Measurements from ENCODE around the gene DYNC1H1.

The DYNC1H1 gene

GRCh38 chr14:102028733-102029132 is 64.4 kb downstream of the DYNC1H1 start:
- TF ChIP-seq CTCF (IDR thresholded peaks at IDR 0.05; ENCODE audit: low read length, missing control alignments), result no peak
- H3K4me3 ChIP-seq (replicated peaks; ENCODE audit: low read depth, low read length), result no peak overlapping the region
- DNase-seq (ENCODE audit: low read depth), result peak; percentile 31

- no peak overlapping the region for H3K4me3 ChIP-seq (replicated peaks; ENCODE audit: low read depth, low read length)
- TF ChIP-seq CTCF (IDR thresholded peaks at IDR 0.05; ENCODE audit: low read length, missing control alignments), result no peak
- DNase-seq (ENCODE audit: low read depth), result no peak
These were observed 65.6 kb downstream of the DYNC1H1 start for GRCh38 chr14:102029956-102030355.

GRCh38 chr14:102033241-102033640 is 68.9 kb downstream of the DYNC1H1 start:
- no peak for DNase-seq (ENCODE audit: low read depth)

GRCh38 chr14:102034301-102034700 is 69.9 kb downstream of the DYNC1H1 start:
- no peak for TF ChIP-seq CTCF (IDR thresholded peaks at IDR 0.05; ENCODE audit: low read length, missing control alignments)
- no peak for DNase-seq (ENCODE audit: low read depth)
- no peak overlapping the region for H3K4me3 ChIP-seq (replicated peaks; ENCODE audit: low read depth, low read length)

More at GRCh38 chr14:102033241-102033640, 68.9 kb downstream of the DYNC1H1 start:
- no peak overlapping the region for H3K4me3 ChIP-seq (replicated peaks; ENCODE audit: low read depth, low read length)
- TF ChIP-seq CTCF (IDR thresholded peaks at IDR 0.05; ENCODE audit: low read length, missing control alignments), result no peak

GRCh38 chr14:102035914-102036313 is 71.5 kb downstream of the DYNC1H1 start:
- H3K4me3 ChIP-seq (replicated peaks; ENCODE audit: low read depth, low read length), result no peak overlapping the region
- DNase-seq (ENCODE audit: low read depth), result no peak
- TF ChIP-seq CTCF (IDR thresholded peaks at IDR 0.05; ENCODE audit: low read length, missing control alignments), result no peak

GRCh38 chr14:102037686-102038085 is 73.3 kb downstream of the DYNC1H1 start:
- no peak for DNase-seq (ENCODE audit: low read depth)
- no peak overlapping the region for H3K4me3 ChIP-seq (replicated peaks; ENCODE audit: low read depth, low read length)
- no peak for TF ChIP-seq CTCF (IDR thresholded peaks at IDR 0.05; ENCODE audit: low read length, missing control alignments)

- no peak for TF ChIP-seq CTCF (IDR thresholded peaks at IDR 0.05; ENCODE audit: low read length, missing control alignments)
- no peak for DNase-seq (ENCODE audit: low read depth)
- no peak overlapping the region for H3K4me3 ChIP-seq (replicated peaks; ENCODE audit: low read depth, low read length)
These were observed 74.8 kb downstream of the DYNC1H1 start for GRCh38 chr14:102039157-102039556.

All from fibroblast of pulmonary artery (primary cell).